ENCODE measurements around the gene TSEN54.

DNA sequence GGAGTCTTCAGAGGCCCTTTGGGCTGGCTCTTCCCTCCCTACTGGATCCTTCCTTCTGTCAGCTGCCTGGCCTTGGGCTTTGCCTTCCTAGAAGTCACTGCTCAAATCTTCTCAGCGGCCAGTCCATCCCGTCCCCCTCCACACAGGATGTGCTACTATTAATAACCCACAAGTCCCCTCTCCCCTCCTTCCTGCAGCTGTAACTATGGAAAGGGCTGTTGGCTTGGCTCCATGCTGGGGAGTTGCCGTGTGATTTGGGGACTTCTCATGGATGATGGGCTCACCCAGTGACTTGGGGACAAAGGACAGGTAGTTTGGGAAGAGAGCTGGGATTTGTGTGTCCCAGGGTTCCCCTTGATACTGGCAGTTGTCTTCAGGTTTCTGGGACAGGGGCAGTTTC is 40.5 kb upstream of the TSEN54 start:
- TF ChIP-seq, protein P1, sequence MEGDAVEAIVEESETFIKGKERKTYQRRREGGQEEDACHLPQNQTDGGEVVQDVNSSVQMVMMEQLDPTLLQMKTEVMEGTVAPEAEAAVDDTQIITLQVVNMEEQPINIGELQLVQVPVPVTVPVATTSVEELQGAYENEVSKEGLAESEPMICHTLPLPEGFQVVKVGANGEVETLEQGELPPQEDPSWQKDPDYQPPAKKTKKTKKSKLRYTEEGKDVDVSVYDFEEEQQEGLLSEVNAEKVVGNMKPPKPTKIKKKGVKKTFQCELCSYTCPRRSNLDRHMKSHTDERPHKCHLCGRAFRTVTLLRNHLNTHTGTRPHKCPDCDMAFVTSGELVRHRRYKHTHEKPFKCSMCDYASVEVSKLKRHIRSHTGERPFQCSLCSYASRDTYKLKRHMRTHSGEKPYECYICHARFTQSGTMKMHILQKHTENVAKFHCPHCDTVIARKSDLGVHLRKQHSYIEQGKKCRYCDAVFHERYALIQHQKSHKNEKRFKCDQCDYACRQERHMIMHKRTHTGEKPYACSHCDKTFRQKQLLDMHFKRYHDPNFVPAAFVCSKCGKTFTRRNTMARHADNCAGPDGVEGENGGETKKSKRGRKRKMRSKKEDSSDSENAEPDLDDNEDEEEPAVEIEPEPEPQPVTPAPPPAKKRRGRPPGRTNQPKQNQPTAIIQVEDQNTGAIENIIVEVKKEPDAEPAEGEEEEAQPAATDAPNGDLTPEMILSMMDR (IDR thresholded peaks at IDR 0.05; ENCODE audit: low read depth, low read length, missing input control): no peak
- TF ChIP-seq NR2F2 (IDR thresholded peaks at IDR 0.05) (no peak), JUND (IDR thresholded peaks at IDR 0.05) (no peak)
- TF ChIP-seq, protein P2, sequence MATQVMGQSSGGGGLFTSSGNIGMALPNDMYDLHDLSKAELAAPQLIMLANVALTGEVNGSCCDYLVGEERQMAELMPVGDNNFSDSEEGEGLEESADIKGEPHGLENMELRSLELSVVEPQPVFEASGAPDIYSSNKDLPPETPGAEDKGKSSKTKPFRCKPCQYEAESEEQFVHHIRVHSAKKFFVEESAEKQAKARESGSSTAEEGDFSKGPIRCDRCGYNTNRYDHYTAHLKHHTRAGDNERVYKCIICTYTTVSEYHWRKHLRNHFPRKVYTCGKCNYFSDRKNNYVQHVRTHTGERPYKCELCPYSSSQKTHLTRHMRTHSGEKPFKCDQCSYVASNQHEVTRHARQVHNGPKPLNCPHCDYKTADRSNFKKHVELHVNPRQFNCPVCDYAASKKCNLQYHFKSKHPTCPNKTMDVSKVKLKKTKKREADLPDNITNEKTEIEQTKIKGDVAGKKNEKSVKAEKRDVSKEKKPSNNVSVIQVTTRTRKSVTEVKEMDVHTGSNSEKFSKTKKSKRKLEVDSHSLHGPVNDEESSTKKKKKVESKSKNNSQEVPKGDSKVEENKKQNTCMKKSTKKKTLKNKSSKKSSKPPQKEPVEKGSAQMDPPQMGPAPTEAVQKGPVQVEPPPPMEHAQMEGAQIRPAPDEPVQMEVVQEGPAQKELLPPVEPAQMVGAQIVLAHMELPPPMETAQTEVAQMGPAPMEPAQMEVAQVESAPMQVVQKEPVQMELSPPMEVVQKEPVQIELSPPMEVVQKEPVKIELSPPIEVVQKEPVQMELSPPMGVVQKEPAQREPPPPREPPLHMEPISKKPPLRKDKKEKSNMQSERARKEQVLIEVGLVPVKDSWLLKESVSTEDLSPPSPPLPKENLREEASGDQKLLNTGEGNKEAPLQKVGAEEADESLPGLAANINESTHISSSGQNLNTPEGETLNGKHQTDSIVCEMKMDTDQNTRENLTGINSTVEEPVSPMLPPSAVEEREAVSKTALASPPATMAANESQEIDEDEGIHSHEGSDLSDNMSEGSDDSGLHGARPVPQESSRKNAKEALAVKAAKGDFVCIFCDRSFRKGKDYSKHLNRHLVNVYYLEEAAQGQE (IDR thresholded peaks at IDR 0.05): no peak
